Neutrophil (primary cell): ENCODE data around the gene CTNND2.

ENCODE experiments used
- H3K27ac ChIP-seq: fragments of 200-600 bp; sonication (generic); 2 replicates; pipeline ENCODE4 v1.5.1; 2016; ENCODE audit warnings: mild to moderate bottlenecking, moderate library complexity
- H3K27me3 ChIP-seq: fragments of 200-600 bp; sonication (generic); 2 replicates; pipeline ENCODE4 v1.6.0; 2016; ENCODE audit warnings: mild to moderate bottlenecking
- H3K36me3 ChIP-seq: fragments of 200-600 bp; sonication (generic); 2 replicates; pipeline ENCODE4 v1.5.1; 2017
- H3K4me1 ChIP-seq, 2 experiments: fragments of 200-600 bp in 1 of 2; sonication (generic) in 1 of 2; 1 replicate in 1 of 2; 2 replicates in 1 of 2; pipeline versions ENCODE4 v1.5.1 to v1.6.1; 2013 to 2016; ENCODE audit warnings: low read depth in 1 of 2, low read length in 1 of 2, mild to moderate bottlenecking in 1 of 2, moderate library complexity in 1 of 2; ENCODE audit not compliant: control insufficient read depth in 1 of 2, insufficient read depth in 1 of 2
- H3K4me3 ChIP-seq, 2 experiments: fragments of 200-600 bp in 1 of 2; sonication (generic) in 1 of 2; 1 replicate in 1 of 2; 2 replicates in 1 of 2; pipeline ENCODE4 v1.5.1; 2013 to 2016; ENCODE audit warnings: low read depth in 1 of 2, low read length in 1 of 2, mild to moderate bottlenecking in 1 of 2, moderate library complexity in 1 of 2
- H3K9me3 ChIP-seq: fragments of 200-600 bp; sonication (generic); 2 replicates; pipeline ENCODE4 v1.5.1; 2016
- CTCF ChIP-seq: fragments of 200-600 bp; sonication (generic); IDR thresholded peaks from 2 replicates; pipeline ENCODE4 v1.5.1; 2016; ENCODE audit warnings: antibody characterized with exemption

Gene CTNND2

DNA sequence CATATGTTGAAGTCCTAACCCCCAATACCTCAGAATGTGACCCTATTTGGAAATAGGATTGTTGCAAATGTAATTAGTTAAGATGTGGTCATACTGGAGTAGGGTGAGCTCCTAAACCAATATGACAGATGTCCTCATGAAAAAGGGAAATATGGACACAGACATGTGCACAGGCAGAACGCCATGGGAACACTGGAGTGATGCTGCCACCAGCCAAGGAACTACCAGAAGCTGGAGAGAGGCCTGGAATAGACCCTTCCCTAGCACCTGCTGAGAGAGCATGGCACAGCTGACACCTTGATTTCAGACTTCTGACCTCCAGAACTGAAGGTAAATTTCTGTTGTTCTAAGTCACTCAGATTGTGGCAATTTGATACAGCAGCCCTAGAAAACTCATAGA, 110.8 kb downstream of the CTNND2 start:
- Histone ChIP-seq H3K9me3 (no peaks in the 10 kb centered on the region), H3K4me3 (no peak overlapping the region), H3K27ac (no peak overlapping the region), H3K27me3 (no peaks in the 10 kb centered on the region), H3K36me3 (no peaks in the 10 kb centered on the region), H3K4me1 (no peaks in the 10 kb centered on the region)
- TF ChIP-seq CTCF = no peak

- no peak overlapping the region for H3K4me3 ChIP-seq
- H3K36me3 ChIP-seq = no peaks in the 10 kb centered on the region
- no peaks in the 10 kb centered on the region for H3K27me3 ChIP-seq
- no peaks in the 10 kb centered on the region for H3K4me1 ChIP-seq
- H3K27ac ChIP-seq = no peak overlapping the region
- H3K9me3 ChIP-seq = no peaks in the 10 kb centered on the region
- no peak for TF ChIP-seq CTCF
These were observed 111.6 kb downstream of the CTNND2 start for GRCh38 chr5:11792621-11793020.

- no peak overlapping the region for H3K4me3 ChIP-seq
- no peak overlapping the region for H3K27ac ChIP-seq
- no peak for TF ChIP-seq CTCF
- H3K36me3 ChIP-seq = no peaks in the 10 kb centered on the region
- no peaks in the 10 kb centered on the region for H3K9me3 ChIP-seq
- H3K27me3 ChIP-seq = no peaks in the 10 kb centered on the region
- no peaks in the 10 kb centered on the region for H3K4me1 ChIP-seq
These were observed 112.5 kb downstream of the CTNND2 start for GRCh38 chr5:11791792-11792191.

- Histone ChIP-seq H3K4me3 (no peak overlapping the region), H3K9me3 (no peaks in the 10 kb centered on the region), H3K36me3 (no peaks in the 10 kb centered on the region), H3K27me3 (no peaks in the 10 kb centered on the region), H3K4me1 (no peaks in the 10 kb centered on the region), H3K27ac (no peak overlapping the region)
- TF ChIP-seq CTCF = no peak
These were observed 114.0 kb downstream of the CTNND2 start for GRCh38 chr5:11790201-11790600.

DNA sequence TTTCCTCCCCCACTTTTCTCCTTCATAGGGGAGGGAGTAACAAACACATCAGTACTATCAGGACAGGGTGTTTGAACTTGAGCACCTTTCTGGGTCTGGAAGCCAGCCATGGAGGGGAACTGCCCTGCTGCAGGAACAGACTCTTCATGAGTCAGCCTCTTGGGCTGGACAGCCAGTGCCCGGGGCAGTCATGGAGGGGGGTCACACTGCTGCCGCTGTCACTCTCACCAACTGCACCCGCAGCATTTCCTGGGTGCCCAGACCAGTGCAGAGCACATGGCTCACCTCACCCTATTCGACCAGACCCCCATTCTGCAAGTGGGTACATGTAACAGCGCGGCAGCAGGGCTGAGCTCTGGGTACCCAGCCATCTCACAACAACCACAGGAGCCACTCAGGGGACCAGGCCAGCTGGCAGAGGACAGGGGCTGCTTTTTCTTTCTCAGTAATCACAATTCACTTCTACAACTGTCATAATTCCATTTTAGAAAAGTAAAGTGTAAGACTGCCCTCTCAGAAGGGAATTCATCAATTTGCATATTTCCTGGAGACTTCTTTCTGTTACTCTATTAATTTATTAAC, 118.4 kb downstream of the CTNND2 start:
- H3K27ac ChIP-seq = no peak overlapping the region
- no peaks in the 10 kb centered on the region for H3K4me1 ChIP-seq
- no peaks in the 10 kb centered on the region for H3K9me3 ChIP-seq
- no peak for TF ChIP-seq CTCF
- no peaks in the 10 kb centered on the region for H3K27me3 ChIP-seq
- H3K36me3 ChIP-seq = no peaks in the 10 kb centered on the region
- H3K4me3 ChIP-seq = no peak overlapping the region
